OCI-LY3 (cell line): ENCODE results near the gene C1orf232.

Experiments
- H2AFZ ChIP-seq: fragments of 200-600, 300-600 bp; shearing (Covaris generic); 2 replicates; pipeline ENCODE4 v1.6.0; 2014; ENCODE audit warnings: antibody characterized with exemption, low read depth, low read length
- H3K27ac ChIP-seq: fragments of 200-600, 300-600 bp; sonication (generic); 2 replicates; pipeline ENCODE4 v1.5.1; 2014; ENCODE audit warnings: mild to moderate bottlenecking, low read length, moderate library complexity, mixed read lengths
- H3K27me3 ChIP-seq: fragments of 200-600, 300-600 bp; sonication (generic); 2 replicates; pipeline ENCODE4 v1.6.1; 2014; ENCODE audit warnings: low read depth, low read length, mixed read lengths
- H3K36me3 ChIP-seq: fragments of 200-600, 300-600 bp; sonication (generic); replicated peaks from 2 replicates; pipeline ENCODE3; 2014; ENCODE audit warnings: low read depth, low read length, mixed read lengths
- H3K4me1 ChIP-seq: fragments of 300-600, 200-600 bp; sonication (generic); 2 replicates; pipeline ENCODE4 v1.6.1; 2014; ENCODE audit warnings: low read length, mixed read lengths
- H3K4me2 ChIP-seq: fragments of 200-600, 300-600 bp; sonication (generic); 2 replicates; pipeline ENCODE4 v1.6.1; 2014; ENCODE audit warnings: low read length, mixed read lengths
- H3K4me3 ChIP-seq: fragments of 300-600, 200-600 bp; sonication (generic); 2 replicates; pipeline ENCODE4 v1.5.1; 2014; ENCODE audit warnings: antibody characterized with exemption, mild to moderate bottlenecking, low read length, moderate library complexity
- H3K79me2 ChIP-seq: fragments of 300-600, 200-600 bp; shearing (Covaris generic); 2 replicates; pipeline ENCODE4 v1.6.1; 2014; ENCODE audit warnings: mild to moderate bottlenecking, low read length, mixed read lengths
- H3K9ac ChIP-seq: fragments of 300-600, 200-600 bp; shearing (Covaris generic); 2 replicates; pipeline ENCODE4 v1.6.0; 2014; ENCODE audit warnings: mild to moderate bottlenecking, low read length, moderate library complexity
- H3K9me3 ChIP-seq: fragments of 200-600, 300-600 bp; shearing (Covaris generic); 2 replicates; pipeline ENCODE4 v1.6.1; 2014; ENCODE audit warnings: low read length, mixed read lengths; ENCODE audit not compliant: insufficient read depth
- H4K20me1 ChIP-seq: fragments of 200-600, 300-600 bp; sonication (generic); 2 replicates; pipeline ENCODE4 v1.6.1; 2016; ENCODE audit warnings: low read length, mixed read lengths; ENCODE audit not compliant: insufficient read depth
- CTCF ChIP-seq: fragments of 200-600, 300-600 bp; sonication (generic); IDR thresholded peaks from 2 replicates; pipeline ENCODE4 v1.5.1; 2014; ENCODE audit warnings: antibody characterized with exemption, low read length, low read depth
- EZH2phosphoT487 ChIP-seq: fragments of 200-600 bp; shearing (Covaris generic); IDR thresholded peaks from 2 replicates; pipeline ENCODE4 v1.6.1; 2018; ENCODE audit warnings: antibody characterized with exemption, mixed run types, low read depth

The C1orf232 gene

GRCh38 chr1:26189751-26190275 is 21.1 kb upstream of the C1orf232 start:
- H3K9ac ChIP-seq = no peak overlapping the region
- no peak for TF ChIP-seq CTCF
- no peak for TF ChIP-seq EZH2phosphoT487
- H3K27ac ChIP-seq = no peak overlapping the region
- H4K20me1 ChIP-seq = no peaks in the 10 kb centered on the region
- H3K9me3 ChIP-seq = no peaks in the 10 kb centered on the region
- H3K4me1 ChIP-seq = no peaks in the 10 kb centered on the region
- H3K27me3 ChIP-seq = no peaks in the 10 kb centered on the region
- no peak overlapping the region for H3K4me3 ChIP-seq
- no peak overlapping the region for H3K4me2 ChIP-seq
- no peak overlapping the region for H2AFZ ChIP-seq
- H3K36me3 ChIP-seq = no peaks in the 10 kb centered on the region
- H3K79me2 ChIP-seq = no peaks in the 10 kb centered on the region

- no peaks in the 10 kb centered on the region for H4K20me1 ChIP-seq
- H3K4me2 ChIP-seq = no peak overlapping the region
- no peak overlapping the region for H3K27ac ChIP-seq
- no peak for TF ChIP-seq EZH2phosphoT487
- TF ChIP-seq CTCF = no peak
- no peak overlapping the region for H2AFZ ChIP-seq
- H3K9me3 ChIP-seq = no peaks in the 10 kb centered on the region
- no peaks in the 10 kb centered on the region for H3K27me3 ChIP-seq
- no peaks in the 10 kb centered on the region for H3K4me1 ChIP-seq
- H3K4me3 ChIP-seq = no peak overlapping the region
- H3K79me2 ChIP-seq = no peaks in the 10 kb centered on the region
- H3K9ac ChIP-seq = no peak overlapping the region
- H3K36me3 ChIP-seq = no peaks in the 10 kb centered on the region
Observed at GRCh38 chr1:26189331-26189730, 20.6 kb upstream of the C1orf232 start.

- no peak overlapping the region for H3K4me3 ChIP-seq
- no peaks in the 10 kb centered on the region for H3K4me1 ChIP-seq
- H3K27me3 ChIP-seq = no peaks in the 10 kb centered on the region
- no peak overlapping the region for H3K27ac ChIP-seq
- H3K79me2 ChIP-seq = no peaks in the 10 kb centered on the region
- TF ChIP-seq EZH2phosphoT487 = no peak
- TF ChIP-seq CTCF = no peak
- H2AFZ ChIP-seq = no peak overlapping the region
- H3K9me3 ChIP-seq = no peaks in the 10 kb centered on the region
- no peaks in the 10 kb centered on the region for H3K36me3 ChIP-seq
- H3K9ac ChIP-seq = no peak overlapping the region
- H3K4me2 ChIP-seq = no peak overlapping the region
- no peaks in the 10 kb centered on the region for H4K20me1 ChIP-seq
Observed at GRCh38 chr1:26188477-26188876, 19.7 kb upstream of the C1orf232 start.

GRCh38 chr1:26187882-26188281 is 19.1 kb upstream of the C1orf232 start:
- no peaks in the 10 kb centered on the region for H3K36me3 ChIP-seq
- H3K4me1 ChIP-seq = no peaks in the 10 kb centered on the region
- no peak overlapping the region for H3K4me2 ChIP-seq
- no peak overlapping the region for H3K27ac ChIP-seq
- no peaks in the 10 kb centered on the region for H3K79me2 ChIP-seq
- no peak overlapping the region for H3K4me3 ChIP-seq
- H3K9ac ChIP-seq = no peak overlapping the region
- H2AFZ ChIP-seq = no peak overlapping the region
- H4K20me1 ChIP-seq = no peaks in the 10 kb centered on the region
- H3K27me3 ChIP-seq = no peaks in the 10 kb centered on the region
- TF ChIP-seq EZH2phosphoT487 = no peak
- no peak for TF ChIP-seq CTCF
- H3K9me3 ChIP-seq = no peaks in the 10 kb centered on the region
